ENCODE results near the gene MRPL55. TPM values are rescaled to one million over a fixed set of nuclear protein-coding genes. Genes with fewer than 3 reads are reported as not detected.

Gene MRPL55
- total RNA-seq, 4 donors from 2014 or later = 23.5 to 125 (median 87.5) TPM

DNA sequence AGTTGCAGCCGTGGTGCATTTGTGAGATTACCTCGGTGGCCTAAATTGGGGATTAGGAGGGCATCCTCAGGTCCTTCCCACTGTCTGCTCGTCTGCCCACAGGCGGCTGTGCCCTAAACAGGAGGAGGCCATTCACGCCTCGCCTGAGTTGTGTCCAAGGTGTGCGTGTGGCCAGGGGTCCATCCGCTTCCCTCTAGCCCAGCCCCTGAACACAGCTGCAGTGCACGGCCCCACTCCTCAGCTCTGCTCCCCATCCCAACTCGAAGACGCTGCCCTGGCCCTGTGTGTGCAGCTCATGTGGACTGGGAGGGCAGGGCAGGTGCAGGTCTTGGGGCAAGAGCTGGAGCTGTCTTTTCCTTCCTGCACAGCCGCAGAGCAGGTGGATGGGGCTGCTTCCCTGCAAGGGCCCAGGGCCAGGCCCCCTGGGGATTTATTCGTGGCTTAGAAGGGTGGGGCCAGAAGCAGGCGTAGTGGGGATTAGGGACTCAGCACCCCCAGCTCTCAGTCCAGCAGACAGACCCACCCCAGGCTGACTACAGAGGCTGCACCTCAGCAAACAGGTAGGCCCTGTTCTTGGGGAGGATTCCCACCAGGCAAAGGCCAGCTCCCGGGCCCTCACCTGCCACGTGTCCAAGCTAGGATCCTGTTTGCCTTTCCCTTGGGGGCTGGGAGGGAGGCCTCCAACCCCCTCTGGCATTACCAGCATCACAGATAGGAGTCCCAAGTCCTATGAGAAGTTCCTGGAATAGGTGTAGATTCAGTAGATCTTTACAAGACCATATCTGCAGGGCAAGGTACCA is 35.3 kb upstream of the MRPL55 start:
- Histone ChIP-seq H3K4me3 (replicated peaks in 1 of 3) (no peak overlapping the region), H3K27me3 (no peaks in the 10 kb centered on the region), H3K36me3 (peaks cover 12 to 16% of the 10 kb centered on the region in 2 donors), H3K4me1 (peaks cover 23 to 50% of the 10 kb centered on the region in 2 donors), H3K9me3 (no peaks in the 10 kb centered on the region), H3K27ac (no peak overlapping the region)
- WGBS, 2 donors = 78 to 84% methylated on average over 6 to 13 of the region's 16 CpGs
- intact Hi-C loops (cut with DNase I) = loop anchor here (5.0 kb wide), 1 partner anchor 37 kb away; the partner anchor contains the start of gene MRPL55
- DNase-seq = no peak
- TF ChIP-seq, protein P1, sequence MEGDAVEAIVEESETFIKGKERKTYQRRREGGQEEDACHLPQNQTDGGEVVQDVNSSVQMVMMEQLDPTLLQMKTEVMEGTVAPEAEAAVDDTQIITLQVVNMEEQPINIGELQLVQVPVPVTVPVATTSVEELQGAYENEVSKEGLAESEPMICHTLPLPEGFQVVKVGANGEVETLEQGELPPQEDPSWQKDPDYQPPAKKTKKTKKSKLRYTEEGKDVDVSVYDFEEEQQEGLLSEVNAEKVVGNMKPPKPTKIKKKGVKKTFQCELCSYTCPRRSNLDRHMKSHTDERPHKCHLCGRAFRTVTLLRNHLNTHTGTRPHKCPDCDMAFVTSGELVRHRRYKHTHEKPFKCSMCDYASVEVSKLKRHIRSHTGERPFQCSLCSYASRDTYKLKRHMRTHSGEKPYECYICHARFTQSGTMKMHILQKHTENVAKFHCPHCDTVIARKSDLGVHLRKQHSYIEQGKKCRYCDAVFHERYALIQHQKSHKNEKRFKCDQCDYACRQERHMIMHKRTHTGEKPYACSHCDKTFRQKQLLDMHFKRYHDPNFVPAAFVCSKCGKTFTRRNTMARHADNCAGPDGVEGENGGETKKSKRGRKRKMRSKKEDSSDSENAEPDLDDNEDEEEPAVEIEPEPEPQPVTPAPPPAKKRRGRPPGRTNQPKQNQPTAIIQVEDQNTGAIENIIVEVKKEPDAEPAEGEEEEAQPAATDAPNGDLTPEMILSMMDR (IDR thresholded peaks at IDR 0.05) = no peak
- TF ChIP-seq POLR2A (IDR thresholded peaks at IDR 0.05) = no peak

DNA sequence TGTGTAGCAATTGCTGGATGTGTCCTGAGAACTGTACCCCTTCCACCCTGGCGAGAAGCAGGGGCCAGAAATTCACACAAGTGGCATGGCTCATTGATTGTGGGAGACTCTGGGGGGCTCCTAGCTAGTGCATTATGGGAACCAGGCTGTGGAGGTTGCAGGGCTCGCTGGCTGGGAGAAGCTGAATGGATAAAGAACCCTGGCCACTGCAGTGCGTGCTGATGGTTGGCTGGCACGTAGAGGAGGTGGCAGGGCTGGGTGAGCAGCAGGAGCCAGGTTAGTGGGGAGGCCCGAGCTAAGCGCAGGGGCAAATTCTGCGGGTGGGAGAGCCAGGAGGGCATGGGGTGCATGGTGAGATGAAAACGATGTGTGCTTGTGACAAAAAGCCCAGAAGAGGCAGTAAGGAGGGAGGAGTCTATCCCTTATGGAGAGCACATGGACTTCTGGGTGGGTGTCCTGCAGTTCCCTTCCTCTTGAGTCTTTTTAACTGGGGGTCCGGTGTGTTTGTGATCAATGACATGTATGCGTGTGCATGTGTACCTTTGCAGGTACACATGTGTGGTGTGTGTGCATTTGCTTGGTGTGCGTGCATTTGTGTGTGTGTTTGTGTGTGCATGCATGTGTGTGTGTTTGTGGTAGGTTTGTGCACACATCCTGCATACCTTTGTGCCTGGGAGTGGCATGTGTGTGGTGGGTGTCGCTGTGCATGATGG is 34.5 kb upstream of the MRPL55 start:
- H3K27ac ChIP-seq = no peak overlapping the region
- peaks cover 23 to 42% of the 10 kb centered on the region in 2 donors for H3K4me1 ChIP-seq
- no peak for DNase-seq
- no peaks in the 10 kb centered on the region for H3K9me3 ChIP-seq
- H3K4me3 ChIP-seq (replicated peaks in 1 of 3) = no peak overlapping the region
- 86 to 90% methylated on average over 12 of the region's 12 CpGs for WGBS, 2 donors
- TF ChIP-seq, protein P1 (IDR thresholded peaks at IDR 0.05) = no peak
- TF ChIP-seq POLR2A (IDR thresholded peaks at IDR 0.05) = no peak
- intact Hi-C loops (cut with DNase I) = loop anchor here (5.0 kb wide), 1 partner anchor 36 kb away; the partner anchor contains the start of gene MRPL55
- H3K27me3 ChIP-seq = no peaks in the 10 kb centered on the region
- peaks cover 12 to 16% of the 10 kb centered on the region in 2 donors for H3K36me3 ChIP-seq

DNA sequence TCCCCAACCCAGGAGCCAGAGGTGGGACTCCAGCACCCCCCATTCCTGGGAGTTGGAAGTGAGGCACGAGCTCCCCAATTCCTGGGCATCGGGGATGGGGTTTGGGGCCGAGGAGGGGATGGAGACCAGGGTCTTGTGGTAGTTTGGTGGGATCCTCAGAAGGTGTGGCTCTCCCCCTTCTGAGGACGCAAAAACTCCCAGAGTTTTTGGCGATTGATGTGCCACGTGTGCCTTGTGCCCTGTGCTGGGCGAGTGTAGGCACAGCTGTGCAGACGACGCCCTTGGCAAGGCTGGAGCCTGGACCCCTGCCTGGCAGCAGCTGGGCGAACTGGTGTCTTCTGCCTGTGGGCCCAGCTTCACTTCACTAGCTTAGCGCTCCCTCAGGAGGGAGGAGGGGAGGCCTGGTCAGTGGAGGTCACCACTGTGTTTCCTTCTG is 33.6 kb upstream of the MRPL55 start:
- peak overlapping the region in 1 of 3 donors; percentile 5 for H3K27ac ChIP-seq
- 90 to 91% methylated on average over 10 to 11 of the region's 11 CpGs for WGBS, 2 donors
- intact Hi-C loops (cut with DNase I) = loop anchor here (5.0 kb wide), 1 partner anchor 35 kb away; the partner anchor contains the start of gene MRPL55
- no peak for DNase-seq
- H3K36me3 ChIP-seq = peaks cover 12% of the 10 kb centered on the region in 2 donors
- TF ChIP-seq, protein P1 (IDR thresholded peaks at IDR 0.05) = no peak
- no peak for TF ChIP-seq POLR2A (IDR thresholded peaks at IDR 0.05)
- H3K4me1 ChIP-seq = peaks cover 23 to 36% of the 10 kb centered on the region in 2 donors
- no peaks in the 10 kb centered on the region for H3K9me3 ChIP-seq
- H3K4me3 ChIP-seq (replicated peaks in 1 of 3) = no peak overlapping the region
- no peaks in the 10 kb centered on the region for H3K27me3 ChIP-seq

DNA sequence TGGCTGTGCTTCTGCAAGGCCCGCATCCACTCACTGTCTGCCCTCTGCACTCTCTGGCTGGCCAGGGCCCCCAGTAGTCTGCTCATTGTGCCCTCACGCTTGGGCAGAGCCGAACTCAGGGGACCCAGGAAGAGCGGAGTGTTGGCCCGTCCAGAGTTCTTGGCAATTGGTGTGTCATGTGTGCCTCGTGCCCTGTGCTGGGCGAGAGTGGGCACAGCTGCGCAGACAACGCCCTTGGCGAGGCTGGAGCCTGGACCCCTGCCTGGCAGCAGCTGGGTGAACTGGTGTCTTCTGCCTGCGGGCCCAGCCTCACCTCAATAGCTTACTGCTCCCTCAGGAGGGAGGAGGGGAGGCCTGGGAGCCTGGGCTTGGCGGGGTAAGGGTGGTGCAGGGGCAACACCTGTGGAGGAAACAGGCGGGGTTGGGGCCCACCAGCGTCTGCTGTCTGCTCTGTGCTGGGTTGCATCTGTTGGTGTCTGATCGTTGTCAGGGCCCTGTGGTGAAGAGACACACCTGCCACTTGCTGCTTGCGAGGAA is 33.1 kb upstream of the MRPL55 start:
- TF ChIP-seq, protein P1 (IDR thresholded peaks at IDR 0.05) = no peak
- TF ChIP-seq POLR2A (IDR thresholded peaks at IDR 0.05) = no peak
- peak overlapping the region in 1 of 3 donors; percentile 98 for H3K4me3 ChIP-seq (replicated peaks in 1 of 3)
- H3K27me3 ChIP-seq = no peaks in the 10 kb centered on the region
- intact Hi-C loops (cut with DNase I) = loop anchor here (5.0 kb wide), 1 partner anchor 35 kb away; the partner anchor contains the start of gene MRPL55
- H3K4me1 ChIP-seq = peaks cover 23 to 36% of the 10 kb centered on the region in 2 donors
- peak overlapping the region in 1 of 3 donors; percentile 97 for H3K27ac ChIP-seq
- no peak for DNase-seq
- WGBS, 2 donors = 73 to 90% methylated on average over 11 to 14 of the region's 16 CpGs
- H3K36me3 ChIP-seq = peaks cover 9% of the 10 kb centered on the region in 2 donors
- H3K9me3 ChIP-seq = no peaks in the 10 kb centered on the region

All from thyroid gland (tissue), 4 donors.